HG03039 (cell line): ENCODE data around the gene TNFRSF6B.

Experiments
- ATAC-seq: cut with Tn5 transposase; IDR thresholded peaks from one replicate; pipeline ENCODE4 v1.9.1; 2021; ENCODE audit warnings: mild to moderate bottlenecking, moderate library complexity; ENCODE audit not compliant: unreplicated experiment

TNFRSF6B gene

GRCh38 chr20:63735859-63736718, 39.6 kb downstream of the TNFRSF6B start, which contains the start of gene LIME1:
Gene LIME1 (plus strand): TSS chr20:63736664. CDS start chr20:63737550, 886 bp downstream.
- no peak for ATAC-seq

- no peak for ATAC-seq
These were observed 40.6 kb downstream of the TNFRSF6B start for GRCh38 chr20:63736893-63737694.

GRCh38 chr20:63737695-63737944, 41.2 kb downstream of the TNFRSF6B start:
- ATAC-seq: no peak

GRCh38 chr20:63737945-63738686, 41.7 kb downstream of the TNFRSF6B start:
- ATAC-seq: no peak

- ATAC-seq: no peak
These were observed 42.3 kb downstream of the TNFRSF6B start for GRCh38 chr20:63738687-63739129.

GRCh38 chr20:63739130-63740069, 42.9 kb downstream of the TNFRSF6B start, which contains the start of gene SLC2A4RG:
Gene SLC2A4RG (plus strand): TSS chr20:63739776. CDS start chr20:63739913, 137 bp downstream.
- ATAC-seq: peak; percentile 32

GRCh38 chr20:63740070-63740626, 43.7 kb downstream of the TNFRSF6B start:
- peak; percentile 11 for ATAC-seq

GRCh38 chr20:63740627-63741353, 44.3 kb downstream of the TNFRSF6B start:
- ATAC-seq: no peak

- no peak for ATAC-seq
These were observed 44.9 kb downstream of the TNFRSF6B start for GRCh38 chr20:63741354-63741675.

GRCh38 chr20:63741676-63742380, 45.4 kb downstream of the TNFRSF6B start:
- no peak for ATAC-seq

- no peak for ATAC-seq
These were observed 46.1 kb downstream of the TNFRSF6B start for GRCh38 chr20:63742381-63743024.

GRCh38 chr20:63743210-63743970, 46.9 kb downstream of the TNFRSF6B start:
- ATAC-seq: no peak

GRCh38 chr20:63744158-63744557, 47.7 kb downstream of the TNFRSF6B start:
- no peak for ATAC-seq

- no peak for ATAC-seq
These were observed 48.3 kb downstream of the TNFRSF6B start for GRCh38 chr20:63744574-63745423.

- no peak for ATAC-seq
These were observed 49.0 kb downstream of the TNFRSF6B start for GRCh38 chr20:63745424-63745805.

GRCh38 chr20:63745961-63746731, 49.7 kb downstream of the TNFRSF6B start:
- ATAC-seq: no peak
